Endodermal cell (in vitro differentiated cells): ENCODE measurements around the gene RGS5. TPM values are rescaled to one million over a fixed set of nuclear protein-coding genes. Genes with fewer than 3 reads are reported as not detected.
"Not testable (repeated sequence)": the region's sequence is repeated elsewhere in the genome, so short reads cannot be mapped to it uniquely, and the experiment has no call there.

Experiments used
- DNase-seq: peaks from one replicate; pipeline ENCODE4 v3.0.0-alpha.2; 2017
- H3K27ac ChIP-seq: 2 replicates; pipeline ENCODE4 v1.5.1; 2013; ENCODE audit warnings: mild to moderate bottlenecking, low read depth, low read length, moderate library complexity
- H3K27me3 ChIP-seq: 2 replicates; pipeline ENCODE4 v1.6.1; 2013; ENCODE audit warnings: mild to moderate bottlenecking, low read length, moderate library complexity; ENCODE audit not compliant: insufficient read depth, control insufficient read depth, poor library complexity, severe bottlenecking
- H3K36me3 ChIP-seq: 2 replicates; pipeline ENCODE4 v1.7.0; 2013; ENCODE audit warnings: mild to moderate bottlenecking, low read length, moderate library complexity; ENCODE audit not compliant: control insufficient read depth, insufficient read depth
- H3K4me1 ChIP-seq: one replicate; pipeline ENCODE4 v1.7.0; 2013; ENCODE audit warnings: low read length; ENCODE audit not compliant: control insufficient read depth, insufficient read depth
- H3K4me3 ChIP-seq: 2 replicates; pipeline ENCODE4 v1.5.1; 2013; ENCODE audit warnings: mild to moderate bottlenecking, low read length, moderate library complexity
- H3K9ac ChIP-seq: 2 replicates; pipeline ENCODE4 v1.6.1; 2013; ENCODE audit warnings: mild to moderate bottlenecking, low read length, moderate library complexity; ENCODE audit not compliant: poor library complexity, severe bottlenecking; ENCODE audit errors: extremely low read depth
- H3K9me3 ChIP-seq: 2 replicates; pipeline ENCODE4 v1.6.1; 2013; ENCODE audit warnings: mild to moderate bottlenecking, low read length, moderate library complexity; ENCODE audit not compliant: control insufficient read depth
- H3K27ac Mint-ChIP-seq: 2 replicates; pipeline ENCODE4 v1.8.0; 2020; ENCODE audit warnings: mixed read lengths
- H3K27me3 Mint-ChIP-seq: 2 replicates; pipeline ENCODE4 v1.8.0; 2021; ENCODE audit warnings: mild to moderate bottlenecking, mixed read lengths; ENCODE audit not compliant: insufficient read depth
- H3K36me3 Mint-ChIP-seq: 2 replicates; pipeline ENCODE4 v1.8.0; 2020; ENCODE audit warnings: low read depth, mixed read lengths
- H3K4me1 Mint-ChIP-seq: 2 replicates; pipeline ENCODE4 v1.8.0; 2020; ENCODE audit warnings: mixed read lengths
- H3K4me3 Mint-ChIP-seq: 2 replicates; pipeline ENCODE4 v1.8.0; 2020; ENCODE audit warnings: mild to moderate bottlenecking, moderate library complexity, mixed read lengths
- H3K9me3 Mint-ChIP-seq: 2 replicates; pipeline ENCODE4 v1.8.0; 2020; ENCODE audit warnings: mild to moderate bottlenecking, mixed read lengths
- WGBS, 2 experiments: methylation state at CpG; one replicate each; pipeline versions ENCODE4 v1.1.5 to v1.1.7; 2013; ENCODE audit warnings: missing lambda C conversion rate in 2 of 2, mixed read lengths in 1 of 2; ENCODE audit not compliant: insufficient coverage in 1 of 2, insufficient read length in 1 of 2; 5-methylcytosine and 5-hydroxymethylcytosine counted together
- long read RNA-seq, 4 experiments: library from polyadenylated mRNA in 2 of 4; library from RNA in 1 of 4; library from capped mRNA in 1 of 4; stranded (forward) in 3 of 4; unstranded in 1 of 4; transcript quantifications; one replicate each; pipeline ENCODE4 v2.0.0, GENCODE V29; 2020 to 2021; ENCODE audit warnings: inconsistent platforms in 1 of 4
- polyA plus RNA-seq, 2 experiments: library from polyadenylated mRNA; stranded (reverse); fragments of 50-300 nt; gene quantifications; one replicate each; pipeline ENCODE4 v1.2.3, GENCODE V29; 2013
- total RNA-seq, 2 donors: library from RNA; stranded (reverse); fragmentation: NEBNext Ultra II Directional in 1 of 2; extraction: Animal tissue kit (Norgen Biotek cat#: 25700) in 1 of 2; gene quantifications; 2 replicates in 1 of 2; 3 replicates in 1 of 2; pipeline ENCODE4 v1.2.1, GENCODE V29; 2021
- TF ChIP-seq, protein P1 (sequence below): fragments of 200-600 bp; sonication (generic); conservative IDR thresholded peaks from 2 replicates; pipeline ENCODE4 v1.5.0; 2021; ENCODE audit warnings: antibody characterized with exemption, mild to moderate bottlenecking

RGS5 gene, protein sequence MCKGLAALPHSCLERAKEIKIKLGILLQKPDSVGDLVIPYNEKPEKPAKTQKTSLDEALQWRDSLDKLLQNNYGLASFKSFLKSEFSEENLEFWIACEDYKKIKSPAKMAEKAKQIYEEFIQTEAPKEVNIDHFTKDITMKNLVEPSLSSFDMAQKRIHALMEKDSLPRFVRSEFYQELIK
- total RNA-seq = 10 to 100 TPM; 48.4 to 88.9 TPM
- 61.8 TPM for polyA plus RNA-seq (2013, experiment 1 of 2)
- 68.1 TPM for polyA plus RNA-seq (2013, experiment 2 of 2)
- long read RNA-seq, experiment 1, full-length matches to known transcripts = 17 of 35 reads
- long read RNA-seq, experiment 1, partial matches to known transcripts = 4 of 35 reads
- long read RNA-seq, experiment 1, other reads (novel, unspliced or antisense) = 14 of 35 reads
- long read RNA-seq, experiment 2, full-length matches to known transcripts = 78 of 86 reads
- long read RNA-seq, experiment 2, partial matches to known transcripts = 1 of 86 reads
- long read RNA-seq, experiment 2, other reads (novel, unspliced or antisense) = 7 of 86 reads
- long read RNA-seq, experiment 3, full-length matches to known transcripts = 143 of 159 reads
- long read RNA-seq, experiment 3, partial matches to known transcripts = 0 of 159 reads
- long read RNA-seq, experiment 3, other reads (novel, unspliced or antisense) = 16 of 159 reads
- long read RNA-seq, experiment 4, full-length matches to known transcripts = 67 of 74 reads
- long read RNA-seq, experiment 4, partial matches to known transcripts = 2 of 74 reads
- long read RNA-seq, experiment 4, other reads (novel, unspliced or antisense) = 5 of 74 reads

DNA sequence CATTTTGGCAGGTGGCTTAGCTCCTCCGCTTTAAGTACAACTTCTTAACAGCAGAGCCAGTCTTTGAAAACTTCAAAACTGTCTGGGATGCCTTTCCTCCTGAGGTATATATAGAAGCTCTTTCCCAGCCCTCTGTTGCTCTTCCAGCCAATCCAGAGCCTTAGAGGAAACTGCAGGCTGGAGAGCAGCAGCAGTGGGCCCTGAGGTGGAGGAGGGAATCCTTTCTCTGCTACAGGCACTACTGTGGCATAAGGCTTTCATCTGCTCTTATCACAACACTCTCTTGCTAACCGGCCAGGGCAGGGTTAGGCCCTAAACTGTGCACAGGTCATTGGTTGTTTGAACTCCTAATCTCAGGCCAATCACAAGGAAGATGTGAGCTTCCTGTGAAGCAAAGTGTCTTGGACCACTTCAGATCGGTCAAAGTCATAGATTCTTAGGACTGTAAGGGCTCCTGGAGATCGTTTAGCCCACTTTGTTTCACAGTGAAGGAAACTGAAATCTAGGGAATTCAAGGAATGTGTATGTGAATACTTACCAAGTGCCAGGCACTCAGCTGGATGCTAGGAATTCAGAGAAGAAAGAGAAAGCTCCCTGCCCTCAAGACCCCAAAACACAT lies at the start of gene RGS5:
Gene RGS5, minus strand, starts transcription at position 84 of the 619 bp plus-strand sequence. Its CDS starts 81 bp downstream, at position 3.
- WGBS, 2 experiments = 26 to 31% methylated on average over 3 to 4 of the region's 4 CpGs
- Histone ChIP-seq H3K27me3 (no peaks in the 10 kb centered on the region), H3K36me3 (no peaks in the 10 kb centered on the region), H3K4me1 (peaks cover 4% of the 10 kb centered on the region), H3K9me3 (no peaks in the 10 kb centered on the region), H3K4me3 (peak within 1 kb of the TSS; percentile 75), H3K9ac (peak within 1 kb of the TSS; percentile 48), H3K27ac (peak within 1 kb of the TSS; percentile 85)
- no peaks in the 10 kb centered on the region for H3K36me3 Mint-ChIP-seq
- no peaks in the 10 kb centered on the region for H3K27me3 Mint-ChIP-seq
- H3K9me3 Mint-ChIP-seq = no peaks in the 10 kb centered on the region
- H3K4me1 Mint-ChIP-seq = peaks cover 37% of the 10 kb centered on the region
- peak within 1 kb of the TSS; percentile 40 for H3K4me3 Mint-ChIP-seq
- DNase-seq = peak; percentile 87
- peak within 1 kb of the TSS; percentile 97 for H3K27ac Mint-ChIP-seq
- TF ChIP-seq, protein P1, sequence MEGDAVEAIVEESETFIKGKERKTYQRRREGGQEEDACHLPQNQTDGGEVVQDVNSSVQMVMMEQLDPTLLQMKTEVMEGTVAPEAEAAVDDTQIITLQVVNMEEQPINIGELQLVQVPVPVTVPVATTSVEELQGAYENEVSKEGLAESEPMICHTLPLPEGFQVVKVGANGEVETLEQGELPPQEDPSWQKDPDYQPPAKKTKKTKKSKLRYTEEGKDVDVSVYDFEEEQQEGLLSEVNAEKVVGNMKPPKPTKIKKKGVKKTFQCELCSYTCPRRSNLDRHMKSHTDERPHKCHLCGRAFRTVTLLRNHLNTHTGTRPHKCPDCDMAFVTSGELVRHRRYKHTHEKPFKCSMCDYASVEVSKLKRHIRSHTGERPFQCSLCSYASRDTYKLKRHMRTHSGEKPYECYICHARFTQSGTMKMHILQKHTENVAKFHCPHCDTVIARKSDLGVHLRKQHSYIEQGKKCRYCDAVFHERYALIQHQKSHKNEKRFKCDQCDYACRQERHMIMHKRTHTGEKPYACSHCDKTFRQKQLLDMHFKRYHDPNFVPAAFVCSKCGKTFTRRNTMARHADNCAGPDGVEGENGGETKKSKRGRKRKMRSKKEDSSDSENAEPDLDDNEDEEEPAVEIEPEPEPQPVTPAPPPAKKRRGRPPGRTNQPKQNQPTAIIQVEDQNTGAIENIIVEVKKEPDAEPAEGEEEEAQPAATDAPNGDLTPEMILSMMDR = no peak

DNA sequence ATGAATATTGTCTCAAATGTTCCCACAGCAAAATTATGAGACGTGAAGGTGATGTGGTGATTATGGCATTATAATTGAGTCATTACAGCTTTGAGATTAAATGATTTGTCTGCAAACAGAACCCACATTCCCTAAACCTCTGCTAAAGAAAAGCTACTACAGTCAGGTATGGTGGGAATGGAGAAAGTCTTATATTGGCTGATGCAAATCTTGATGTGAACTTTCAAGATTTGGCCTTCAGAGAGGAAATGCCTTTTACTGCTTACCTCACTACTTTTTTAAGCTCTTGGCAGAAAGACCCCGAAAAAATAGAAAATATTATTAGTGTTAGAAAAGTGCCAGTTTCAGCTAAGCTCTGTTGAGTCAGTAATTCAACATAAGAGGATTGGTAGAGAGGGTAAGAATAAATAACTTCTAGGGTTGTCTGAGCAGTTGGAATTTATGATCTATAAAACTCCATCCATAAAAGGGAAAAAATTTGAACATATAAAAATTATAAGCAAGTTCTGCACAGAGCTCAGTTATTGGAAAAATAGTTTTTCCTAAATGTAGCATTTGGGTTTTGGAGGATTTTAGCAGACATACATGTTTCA lies 47.8 kb upstream of the RGS5 start:
- H3K4me3 ChIP-seq = no peak overlapping the region
- no peak overlapping the region for H3K9ac ChIP-seq
- H3K27me3 Mint-ChIP-seq = no peaks in the 10 kb centered on the region
- H3K27ac Mint-ChIP-seq = no peak overlapping the region
- 93% methylated on average over 2 of the region's 2 CpGs; no CpG with 5 or more reads in 1 of the 2 experiments for WGBS, 2 experiments
- peaks cover 11% of the 10 kb centered on the region for H3K4me1 ChIP-seq
- peaks cover 9% of the 10 kb centered on the region for H3K4me1 Mint-ChIP-seq
- H3K36me3 ChIP-seq = no peaks in the 10 kb centered on the region
- no peak for DNase-seq
- no peak overlapping the region for H3K4me3 Mint-ChIP-seq
- H3K27ac ChIP-seq = no peak overlapping the region
- H3K9me3 Mint-ChIP-seq = peaks cover 7% of the 10 kb centered on the region
- H3K36me3 Mint-ChIP-seq = no peaks in the 10 kb centered on the region
- H3K9me3 ChIP-seq = no peaks in the 10 kb centered on the region
- TF ChIP-seq, protein P1 = no peak
- no peaks in the 10 kb centered on the region for H3K27me3 ChIP-seq

DNA sequence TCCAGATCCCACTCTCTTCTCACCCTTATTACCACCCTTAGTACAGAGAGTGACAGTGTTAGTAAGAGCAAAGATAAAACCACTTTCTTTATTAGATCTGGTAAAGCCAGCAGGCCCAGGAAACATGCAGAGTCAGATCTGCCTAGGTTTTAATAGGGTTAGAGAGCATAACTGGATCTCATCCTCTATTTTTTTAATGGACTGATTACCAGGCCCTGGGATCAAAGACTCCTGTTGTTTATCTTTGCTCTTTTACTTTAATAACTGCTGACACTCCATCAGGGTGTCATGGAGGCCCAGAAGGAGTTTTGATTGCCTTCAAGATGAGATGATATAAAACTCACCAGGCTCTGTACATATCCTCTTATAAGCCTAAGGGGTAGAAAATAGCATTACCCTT lies 45.3 kb upstream of the RGS5 start:
- Histone ChIP-seq H3K36me3 (no peaks in the 10 kb centered on the region), H3K27ac (peak overlapping the region; percentile 34), H3K9ac (no peak overlapping the region), H3K4me3 (no peak overlapping the region), H3K27me3 (no peaks in the 10 kb centered on the region), H3K9me3 (no peaks in the 10 kb centered on the region), H3K4me1 (peaks cover 14% of the 10 kb centered on the region)
- Mint-ChIP-seq H3K9me3 (peaks cover 4% of the 10 kb centered on the region), H3K36me3 (peaks cover under 1% of the 10 kb centered on the region), H3K27ac (no peak overlapping the region), H3K4me3 (no peak overlapping the region), H3K27me3 (no peaks in the 10 kb centered on the region), H3K4me1 (peaks cover 21% of the 10 kb centered on the region)
- TF ChIP-seq, protein P1 = no peak
- no peak for DNase-seq

DNA sequence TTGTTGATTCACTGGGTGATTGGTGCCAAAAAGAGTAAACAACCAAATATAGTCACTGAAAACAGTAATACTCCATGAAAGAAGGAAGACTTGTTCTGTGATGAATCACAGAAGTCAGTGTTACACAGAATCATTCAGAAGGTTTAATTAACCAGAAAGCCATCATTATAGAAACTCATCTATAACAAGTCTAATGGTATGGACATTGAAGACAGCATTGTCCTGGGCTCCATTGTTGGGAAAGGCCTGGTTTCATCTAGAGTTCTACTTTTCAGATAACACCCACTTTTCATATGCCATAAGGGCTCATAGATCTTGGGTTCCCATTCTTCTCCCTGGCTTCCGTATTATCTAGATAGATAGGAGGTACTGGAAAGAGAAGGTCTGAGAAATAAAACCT lies 41.9 kb upstream of the RGS5 start:
- H3K4me1 Mint-ChIP-seq = peaks cover 27% of the 10 kb centered on the region
- H3K9ac ChIP-seq, H3K36me3 ChIP-seq, H3K27me3 ChIP-seq, H3K9me3 Mint-ChIP-seq, H3K4me3 Mint-ChIP-seq, H3K27me3 Mint-ChIP-seq, H3K36me3 Mint-ChIP-seq, H3K9me3 ChIP-seq, DNase-seq, H3K27ac ChIP-seq: not testable (repeated sequence)
- peak overlapping the region; percentile 49 for H3K27ac Mint-ChIP-seq
- WGBS, 2 experiments = 82% methylated on average over 1 of the region's 1 CpG; no CpG with 5 or more reads in 1 of the 2 experiments
- H3K4me1 ChIP-seq = peaks cover 14% of the 10 kb centered on the region
- H3K4me3 ChIP-seq = peak overlapping the region; percentile 24
